GM19035 (cell line): Measurements from ENCODE around the gene NTNG1.

Source experiments
- ATAC-seq: cut with Tn5 transposase; IDR thresholded peaks from one replicate; pipeline ENCODE4 v1.9.1; 2021; ENCODE audit not compliant: unreplicated experiment

NTNG1 gene

GRCh38 chr1:107443860-107444259, 303.0 kb downstream of the NTNG1 start:
- ATAC-seq = no peak

GRCh38 chr1:107444302-107444701, 303.5 kb downstream of the NTNG1 start:
- ATAC-seq = no peak

- no peak for ATAC-seq
Observed at GRCh38 chr1:107449326-107449725, 308.5 kb downstream of the NTNG1 start.

GRCh38 chr1:107450899-107451664, 310.2 kb downstream of the NTNG1 start:
- ATAC-seq = peak; percentile 74

GRCh38 chr1:107451715-107452114, 310.9 kb downstream of the NTNG1 start:
- ATAC-seq = peak; percentile 51

- no peak for ATAC-seq
Observed at GRCh38 chr1:107454791-107455190, 314.0 kb downstream of the NTNG1 start.

GRCh38 chr1:107457989-107458388, 317.1 kb downstream of the NTNG1 start:
- no peak for ATAC-seq

- peak; percentile 49 for ATAC-seq
Observed at GRCh38 chr1:107459204-107459904, 318.5 kb downstream of the NTNG1 start.

- peak; percentile 66 for ATAC-seq
Observed at GRCh38 chr1:107460035-107460434, 319.2 kb downstream of the NTNG1 start.

- no peak for ATAC-seq
Observed at GRCh38 chr1:107464827-107465226, 324.0 kb downstream of the NTNG1 start.

GRCh38 chr1:107467286-107467685, 326.4 kb downstream of the NTNG1 start:
- ATAC-seq = no peak

GRCh38 chr1:107467811-107468210, 327.0 kb downstream of the NTNG1 start:
- ATAC-seq = no peak

- no peak for ATAC-seq
Observed at GRCh38 chr1:107473065-107473464, 332.2 kb downstream of the NTNG1 start.

GRCh38 chr1:107474877-107475612, 334.2 kb downstream of the NTNG1 start:
- ATAC-seq = no peak

- ATAC-seq = no peak
Observed at GRCh38 chr1:107477233-107477632, 336.4 kb downstream of the NTNG1 start.

GRCh38 chr1:107479865-107480350, 339.1 kb downstream of the NTNG1 start:
- no peak for ATAC-seq

GRCh38 chr1:107480548-107481415, 339.9 kb downstream of the NTNG1 start:
- ATAC-seq = peak; percentile 78

GRCh38 chr1:107481756-107482384, 341.0 kb downstream of the NTNG1 start:
- ATAC-seq = no peak

GRCh38 chr1:107483949-107484348, 343.1 kb downstream of the NTNG1 start:
- no peak for ATAC-seq

GRCh38 chr1:107486349-107486748, 345.5 kb downstream of the NTNG1 start:
- ATAC-seq = no peak
